Measurements from ENCODE around the gene NET1. TPM values are rescaled to one million over a fixed set of nuclear protein-coding genes. Genes with fewer than 3 reads are reported as not detected.

The NET1 gene
- total RNA-seq, 1 donor from 2014 or later, result 57.7 TPM

- peaks cover 7% of the 10 kb centered on the region for H3K4me1 Mint-ChIP-seq (ENCODE audit: unreplicated experiment)
- DNase-seq (ENCODE audit: low spot score), result no peak
- H3K4me3 Mint-ChIP-seq (ENCODE audit: unreplicated experiment), result no peak overlapping the region
- H3K9me3 Mint-ChIP-seq (ENCODE audit: unreplicated experiment), result no peaks in the 10 kb centered on the region
- H3K36me3 Mint-ChIP-seq (ENCODE audit: low read depth, unreplicated experiment), result peaks cover 6% of the 10 kb centered on the region
- no peak overlapping the region for H3K27ac Mint-ChIP-seq (ENCODE audit: unreplicated experiment)
- no peak for TF ChIP-seq CTCF (IDR thresholded peaks at IDR 0.05; ENCODE audit: unreplicated experiment)
- H3K27me3 Mint-ChIP-seq (ENCODE audit: unreplicated experiment), result no peaks in the 10 kb centered on the region
Measured at GRCh38 chr10:5428133-5428532, 15.8 kb downstream of the NET1 start.

GRCh38 chr10:5433182-5433581 is 20.8 kb downstream of the NET1 start:
- Mint-ChIP-seq H3K27me3 (ENCODE audit: unreplicated experiment) (no peaks in the 10 kb centered on the region), H3K4me1 (ENCODE audit: unreplicated experiment) (peaks cover 6% of the 10 kb centered on the region), H3K36me3 (ENCODE audit: low read depth, unreplicated experiment) (peaks cover 6% of the 10 kb centered on the region), H3K9me3 (ENCODE audit: unreplicated experiment) (no peaks in the 10 kb centered on the region), H3K27ac (ENCODE audit: unreplicated experiment) (no peak overlapping the region), H3K4me3 (ENCODE audit: unreplicated experiment) (no peak overlapping the region)
- no peak for DNase-seq (ENCODE audit: low spot score)
- no peak for TF ChIP-seq CTCF (IDR thresholded peaks at IDR 0.05; ENCODE audit: unreplicated experiment)

GRCh38 chr10:5434017-5434753 is 21.8 kb downstream of the NET1 start:
- Mint-ChIP-seq H3K27ac (ENCODE audit: unreplicated experiment) (peak overlapping the region; percentile 81), H3K27me3 (ENCODE audit: unreplicated experiment) (no peaks in the 10 kb centered on the region), H3K9me3 (ENCODE audit: unreplicated experiment) (no peaks in the 10 kb centered on the region), H3K36me3 (ENCODE audit: low read depth, unreplicated experiment) (peaks cover 6% of the 10 kb centered on the region), H3K4me3 (ENCODE audit: unreplicated experiment) (no peak overlapping the region), H3K4me1 (ENCODE audit: unreplicated experiment) (peaks cover 6% of the 10 kb centered on the region)
- peak; percentile 56 for TF ChIP-seq CTCF (IDR thresholded peaks at IDR 0.05; ENCODE audit: unreplicated experiment)
- DNase-seq (ENCODE audit: low spot score), result no peak

GRCh38 chr10:5435328-5435727 is 23.0 kb downstream of the NET1 start:
- no peak overlapping the region for H3K27ac Mint-ChIP-seq (ENCODE audit: unreplicated experiment)
- TF ChIP-seq CTCF (IDR thresholded peaks at IDR 0.05; ENCODE audit: unreplicated experiment), result no peak
- peaks cover 6% of the 10 kb centered on the region for H3K4me1 Mint-ChIP-seq (ENCODE audit: unreplicated experiment)
- H3K27me3 Mint-ChIP-seq (ENCODE audit: unreplicated experiment), result no peaks in the 10 kb centered on the region
- no peak for DNase-seq (ENCODE audit: low spot score)
- peaks cover 6% of the 10 kb centered on the region for H3K36me3 Mint-ChIP-seq (ENCODE audit: low read depth, unreplicated experiment)
- no peaks in the 10 kb centered on the region for H3K9me3 Mint-ChIP-seq (ENCODE audit: unreplicated experiment)
- H3K4me3 Mint-ChIP-seq (ENCODE audit: unreplicated experiment), result no peak overlapping the region

GRCh38 chr10:5440206-5440605 is 27.8 kb downstream of the NET1 start:
- H3K36me3 Mint-ChIP-seq (ENCODE audit: low read depth, unreplicated experiment), result no peaks in the 10 kb centered on the region
- no peak overlapping the region for H3K4me3 Mint-ChIP-seq (ENCODE audit: unreplicated experiment)
- H3K27ac Mint-ChIP-seq (ENCODE audit: unreplicated experiment), result no peak overlapping the region
- no peak for DNase-seq (ENCODE audit: low spot score)
- TF ChIP-seq CTCF (IDR thresholded peaks at IDR 0.05; ENCODE audit: unreplicated experiment), result no peak
- H3K4me1 Mint-ChIP-seq (ENCODE audit: unreplicated experiment), result peaks cover 13% of the 10 kb centered on the region
- peaks cover 2% of the 10 kb centered on the region for H3K27me3 Mint-ChIP-seq (ENCODE audit: unreplicated experiment)
- H3K9me3 Mint-ChIP-seq (ENCODE audit: unreplicated experiment), result no peaks in the 10 kb centered on the region

Data from endothelial cell (in vitro differentiated cells).